GM12878 (cell line): Measurements from ENCODE around the gene CDH4. TPM values are rescaled to one million over a fixed set of nuclear protein-coding genes. Genes with fewer than 3 reads are reported as not detected.

Experiments used
- ATAC-seq: fragments of 200-7000 bp; cut with Tn5 transposase; 3 replicates; pipeline ENCODE4 v1.9.1; 2020; ENCODE audit warnings: mild to moderate bottlenecking, moderate library complexity
- BruUV-seq: library from RNA; stranded (reverse); fragments of 400-500 nt; replicated peaks from 2 replicates; lab custom pipeline; 2021; lab: Mats Ljungman, UMichigan
- CTCF ChIA-PET: fragments of 300-600 bp; sonication (Branson Sonifier 250); formaldehyde crosslinking; extraction: SDS; loops from one replicate; lab custom pipeline; 2021; ENCODE audit warnings: inconsistent platforms; lab: Yijun Ruan, JAX
- POLR2A ChIA-PET: fragments of 350-600 bp; formaldehyde crosslinking; extraction: SDS; loops from one replicate; lab custom pipeline; 2021; ENCODE audit warnings: inconsistent platforms; lab: Charles Lee
- RAD21 ChIA-PET: fragments of 300-600 bp; sonication (Branson Sonifier 250); formaldehyde crosslinking; loops from one replicate; lab custom pipeline; 2023; ENCODE audit warnings: antibody characterized with exemption; ENCODE audit not compliant: unreplicated experiment; lab: Charles Lee
- SMC1A ChIA-PET: fragments of 300-600 bp; sonication (Branson Sonifier 250); formaldehyde crosslinking; loops from one replicate; lab custom pipeline; 2023; ENCODE audit not compliant: unreplicated experiment, uncharacterized antibody; lab: Charles Lee
- DNase-seq: peaks from one replicate; pipeline ENCODE4 v3.0.0-alpha.2; 2011; ENCODE audit warnings: low read depth, low spot score
- FAIRE-seq: peaks from 3 replicates; lab custom pipeline; 2011; peaks lifted over from hg19 to GRCh38; lab: Jason Lieb, UNC
- H2AFZ ChIP-seq: 2 replicates; pipeline ENCODE4 v1.6.0; 2011; ENCODE audit warnings: low read depth, low read length, control low read depth; ENCODE audit not compliant: control insufficient read depth
- H3K27ac ChIP-seq: 2 replicates; pipeline ENCODE4 v1.5.1; 2011; ENCODE audit warnings: control low read depth; ENCODE audit not compliant: control insufficient read depth, insufficient read depth
- H3K27me3 ChIP-seq, 2 experiments: replicated peaks in 1 of 2; 2 replicates each; pipeline versions ENCODE4 v1.6.0 to v1.6.1; 2011; ENCODE audit warnings: low read length in 1 of 2; ENCODE audit not compliant: control insufficient read depth in 2 of 2, insufficient read depth in 2 of 2
- H3K36me3 ChIP-seq, 2 experiments: 2 replicates each; pipeline ENCODE4 v1.5.1; 2011; ENCODE audit warnings: low read length in 1 of 2; ENCODE audit not compliant: control insufficient read depth in 2 of 2, insufficient read depth in 2 of 2
- H3K4me1 ChIP-seq: 2 replicates; pipeline ENCODE4 v1.6.1; 2011; ENCODE audit warnings: mild to moderate bottlenecking, low read length, moderate library complexity, mixed read lengths; ENCODE audit not compliant: control insufficient read depth, insufficient read depth
- H3K4me2 ChIP-seq: 2 replicates; pipeline ENCODE4 v1.6.0; 2011; ENCODE audit warnings: control low read depth; ENCODE audit not compliant: control insufficient read depth, insufficient read depth
- H3K4me3 ChIP-seq: fragments of 200-600 bp; sonication (generic); 2 replicates; pipeline ENCODE4 v1.5.1; 2016
- H3K79me2 ChIP-seq: 2 replicates; pipeline ENCODE4 v1.6.0; 2011; ENCODE audit warnings: low read length; ENCODE audit not compliant: control insufficient read depth, insufficient read depth
- H3K9ac ChIP-seq: 2 replicates; pipeline ENCODE4 v1.8.0; 2011; ENCODE audit warnings: low read length, control low read depth, mixed read lengths; ENCODE audit not compliant: control insufficient read depth, insufficient read depth
- H3K9me3 ChIP-seq: replicated peaks from 3 replicates; pipeline ENCODE4 v1.5.1; 2011; ENCODE audit warnings: mild to moderate bottlenecking, low read length; ENCODE audit not compliant: control insufficient read depth, insufficient read depth
- H4K20me1 ChIP-seq: 2 replicates; pipeline ENCODE4 v1.6.0; 2011; ENCODE audit not compliant: control insufficient read depth, insufficient read depth
- BMI1 ChIP-seq: fragments of 450-650 bp; IDR thresholded peaks from 2 replicates; pipeline ENCODE4 v1.6.1; 2016; ENCODE audit warnings: mild to moderate bottlenecking, moderate library complexity, borderline replicate concordance
- CBX5 ChIP-seq: sonication (generic); IDR thresholded peaks from 2 replicates; pipeline ENCODE4 v1.6.1; 2016; ENCODE audit warnings: low read depth, moderate library complexity, mild to moderate bottlenecking, inconsistent platforms
- CTCF ChIP-seq, 3 experiments: IDR thresholded peaks in 2 of 3; conservative IDR thresholded peaks in 1 of 3; 2 replicates each; pipeline ENCODE4 v1.5.1; 2011; ENCODE audit warnings: low read depth in 3 of 3, low read length in 3 of 3, mild to moderate bottlenecking in 3 of 3, control low read depth in 2 of 3, moderate library complexity in 2 of 3, inconsistent platforms in 1 of 3, mixed read lengths in 1 of 3; ENCODE audit not compliant: control insufficient read depth in 2 of 3, insufficient read depth in 1 of 3; ENCODE audit errors: extremely low read depth in 1 of 3
- ESRRA ChIP-seq: IDR thresholded peaks from 2 replicates; pipeline ENCODE4 v1.6.1; 2012; ENCODE audit warnings: mild to moderate bottlenecking, low read length, improper control_type of control experiment
- HCFC1 ChIP-seq: fragments of 150-350 bp; IDR thresholded peaks from 2 replicates; pipeline ENCODE4 v1.6.1; 2014; ENCODE audit warnings: low read length
- NR2C1 ChIP-seq: fragments of 450-650 bp; IDR thresholded peaks from 2 replicates; pipeline ENCODE4 v1.6.1; 2017; ENCODE audit warnings: antibody characterized with exemption, mild to moderate bottlenecking, moderate library complexity
- PML ChIP-seq: IDR thresholded peaks from 2 replicates; pipeline ENCODE4 v1.6.1; 2012; ENCODE audit warnings: low read length, inconsistent platforms
- RB1 ChIP-seq: fragments of 450-650 bp; formaldehyde crosslinking; IDR thresholded peaks from 2 replicates; pipeline ENCODE4 v1.6.1; 2017; ENCODE audit warnings: mild to moderate bottlenecking, borderline replicate concordance
- RUNX3 ChIP-seq: IDR thresholded peaks from 2 replicates; pipeline ENCODE4 v1.6.1; 2012; ENCODE audit warnings: low read length, inconsistent platforms
- SP1 ChIP-seq: IDR thresholded peaks from one replicate; pipeline ENCODE4 v1.6.1; 2011; ENCODE audit warnings: low read depth, low read length
- WGBS: methylation state at CpG from one replicate; pipeline ENCODE4 v1.1.6; 2016; ENCODE audit warnings: low lambda C conversion rate; ENCODE audit not compliant: insufficient replicate concordance, insufficient coverage; ENCODE audit errors: missing lambda C conversion rate; 5-methylcytosine and 5-hydroxymethylcytosine counted together
- in situ Hi-C: fragments of 300-500 bp; cut with MboI; formaldehyde crosslinking; loops from 9 replicates; pipeline ENCODE4 v1.14.3; 2018; ENCODE audit warnings: mixed read lengths
- intact Hi-C: fragments of 100-400 bp; cut with micrococcal nuclease; formaldehyde crosslinking; loops from one replicate; pipeline ENCODE4 v1.14.2; 2022; ENCODE audit not compliant: unreplicated experiment
- polyA plus RNA-seq, 11 experiments: library from polyadenylated mRNA; depleted of rRNA in 4 of 11; unstranded in 6 of 11; stranded (reverse) in 5 of 11; fragments of >200 nt; fragmentation: Nextera tagmentation in 4 of 11; fragmentation: Illumina TruSeq in 1 of 11; extraction: Ambion mirVana in 4 of 11; extraction: Trizol in 1 of 11; gene quantifications; 1 replicate in 1 of 11; 2 replicates in 10 of 11; pipeline versions ENCODE4 v1.2.1 to v1.2.3, GENCODE V29; 2011 to 2016; ENCODE audit warnings: inconsistent platforms in 2 of 11, missing spikeins in 2 of 11, low read depth in 1 of 11
- total RNA-seq, 4 experiments: library from RNA; depleted of rRNA in 3 of 4; stranded (reverse); fragments of >200 nt in 3 of 4; fragmentation: Illumina TruSeq in 1 of 4; extraction: Trizol in 1 of 4; gene quantifications; 2 replicates each; pipeline versions ENCODE4 v1.2.1 to v1.2.3, GENCODE V29; 2013 to 2021
- TF ChIP-seq, protein P1 (sequence below): IDR thresholded peaks from 2 replicates; pipeline ENCODE4 v1.6.1; 2012; ENCODE audit warnings: mild to moderate bottlenecking, low read depth, low read length
- TF ChIP-seq, protein P2 (sequence below): IDR thresholded peaks from 2 replicates; pipeline ENCODE4 v1.6.1; 2011; ENCODE audit warnings: low read depth, mild to moderate bottlenecking, low read length, moderate library complexity, borderline replicate concordance; ENCODE audit errors: extremely low read depth
- TF ChIP-seq, protein P3 (sequence below): fragments of 450-650 bp; IDR thresholded peaks from 2 replicates; pipeline ENCODE4 v1.6.1; 2018; ENCODE audit warnings: mild to moderate bottlenecking, low read depth, moderate library complexity; ENCODE audit not compliant: partially characterized antibody

The CDH4 gene
- total and polyA plus RNA-seq, 10 of the 15 experiments (the other 5 are each of a cell fraction or from before 2014, with no cell fraction given), result not detected

GRCh38 chr20:61287583-61288275 lies 35.7 kb downstream of the CDH4 start (continued):
- TF ChIP-seq CTCF (IDR thresholded peaks at IDR 0.05 in 2 of 3, conservative IDR thresholded peaks at IDR 0.05 in 1 of 3; ENCODE audit: control insufficient read depth in 2 of 3, extremely low read depth in 1 of 3, insufficient read depth in 1 of 3, low read depth in 3 of 3, low read length in 3 of 3) (no peak), HCFC1 (no peak), RUNX3 (no peak), ESRRA (no peak), PML (no peak)
- TF ChIP-seq, protein P1, sequence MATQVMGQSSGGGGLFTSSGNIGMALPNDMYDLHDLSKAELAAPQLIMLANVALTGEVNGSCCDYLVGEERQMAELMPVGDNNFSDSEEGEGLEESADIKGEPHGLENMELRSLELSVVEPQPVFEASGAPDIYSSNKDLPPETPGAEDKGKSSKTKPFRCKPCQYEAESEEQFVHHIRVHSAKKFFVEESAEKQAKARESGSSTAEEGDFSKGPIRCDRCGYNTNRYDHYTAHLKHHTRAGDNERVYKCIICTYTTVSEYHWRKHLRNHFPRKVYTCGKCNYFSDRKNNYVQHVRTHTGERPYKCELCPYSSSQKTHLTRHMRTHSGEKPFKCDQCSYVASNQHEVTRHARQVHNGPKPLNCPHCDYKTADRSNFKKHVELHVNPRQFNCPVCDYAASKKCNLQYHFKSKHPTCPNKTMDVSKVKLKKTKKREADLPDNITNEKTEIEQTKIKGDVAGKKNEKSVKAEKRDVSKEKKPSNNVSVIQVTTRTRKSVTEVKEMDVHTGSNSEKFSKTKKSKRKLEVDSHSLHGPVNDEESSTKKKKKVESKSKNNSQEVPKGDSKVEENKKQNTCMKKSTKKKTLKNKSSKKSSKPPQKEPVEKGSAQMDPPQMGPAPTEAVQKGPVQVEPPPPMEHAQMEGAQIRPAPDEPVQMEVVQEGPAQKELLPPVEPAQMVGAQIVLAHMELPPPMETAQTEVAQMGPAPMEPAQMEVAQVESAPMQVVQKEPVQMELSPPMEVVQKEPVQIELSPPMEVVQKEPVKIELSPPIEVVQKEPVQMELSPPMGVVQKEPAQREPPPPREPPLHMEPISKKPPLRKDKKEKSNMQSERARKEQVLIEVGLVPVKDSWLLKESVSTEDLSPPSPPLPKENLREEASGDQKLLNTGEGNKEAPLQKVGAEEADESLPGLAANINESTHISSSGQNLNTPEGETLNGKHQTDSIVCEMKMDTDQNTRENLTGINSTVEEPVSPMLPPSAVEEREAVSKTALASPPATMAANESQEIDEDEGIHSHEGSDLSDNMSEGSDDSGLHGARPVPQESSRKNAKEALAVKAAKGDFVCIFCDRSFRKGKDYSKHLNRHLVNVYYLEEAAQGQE, result no peak

- SMC1A ChIA-PET, result no interaction called here
- H3K4me2 ChIP-seq, result no peak overlapping the region
- H2AFZ ChIP-seq, result no peak overlapping the region
- DNase-seq (no peak), FAIRE-seq (no peak), ATAC-seq (no peak)
- 56% methylated on average over 13 of the region's 17 CpGs for WGBS
- peaks cover under 1% of the 10 kb centered on the region; the same call in 2 of the 3 replicates for H3K9me3 ChIP-seq
- H4K20me1 ChIP-seq, result no peaks in the 10 kb centered on the region
- no peaks in the 10 kb centered on the region for H3K4me1 ChIP-seq
- H3K4me3 ChIP-seq, result no peak overlapping the region
- H3K27me3 ChIP-seq, result no peaks in the 10 kb centered on the region
- RAD21 ChIA-PET, result no interaction called here
- in situ Hi-C loops (no loop called here), intact Hi-C loops (no loop called here)
- H3K9ac ChIP-seq, result no peak overlapping the region
- H3K79me2 ChIP-seq, result no peaks in the 10 kb centered on the region
- CTCF ChIA-PET, result no interaction called here
- BruUV-seq, result no TSS peak
- POLR2A ChIA-PET, result no interaction called here
- H3K27ac ChIP-seq, result no peak overlapping the region
- H3K36me3 ChIP-seq, result no peaks in the 10 kb centered on the region
- TF ChIP-seq CBX5, result no peak
- TF ChIP-seq SP1, result no peak
- TF ChIP-seq, protein P2, sequence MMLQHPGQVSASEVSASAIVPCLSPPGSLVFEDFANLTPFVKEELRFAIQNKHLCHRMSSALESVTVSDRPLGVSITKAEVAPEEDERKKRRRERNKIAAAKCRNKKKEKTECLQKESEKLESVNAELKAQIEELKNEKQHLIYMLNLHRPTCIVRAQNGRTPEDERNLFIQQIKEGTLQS, result no peak
- TF ChIP-seq NR2C1, result no peak
- TF ChIP-seq BMI1, result no peak
- no peak for TF ChIP-seq RB1
- TF ChIP-seq, protein P3, sequence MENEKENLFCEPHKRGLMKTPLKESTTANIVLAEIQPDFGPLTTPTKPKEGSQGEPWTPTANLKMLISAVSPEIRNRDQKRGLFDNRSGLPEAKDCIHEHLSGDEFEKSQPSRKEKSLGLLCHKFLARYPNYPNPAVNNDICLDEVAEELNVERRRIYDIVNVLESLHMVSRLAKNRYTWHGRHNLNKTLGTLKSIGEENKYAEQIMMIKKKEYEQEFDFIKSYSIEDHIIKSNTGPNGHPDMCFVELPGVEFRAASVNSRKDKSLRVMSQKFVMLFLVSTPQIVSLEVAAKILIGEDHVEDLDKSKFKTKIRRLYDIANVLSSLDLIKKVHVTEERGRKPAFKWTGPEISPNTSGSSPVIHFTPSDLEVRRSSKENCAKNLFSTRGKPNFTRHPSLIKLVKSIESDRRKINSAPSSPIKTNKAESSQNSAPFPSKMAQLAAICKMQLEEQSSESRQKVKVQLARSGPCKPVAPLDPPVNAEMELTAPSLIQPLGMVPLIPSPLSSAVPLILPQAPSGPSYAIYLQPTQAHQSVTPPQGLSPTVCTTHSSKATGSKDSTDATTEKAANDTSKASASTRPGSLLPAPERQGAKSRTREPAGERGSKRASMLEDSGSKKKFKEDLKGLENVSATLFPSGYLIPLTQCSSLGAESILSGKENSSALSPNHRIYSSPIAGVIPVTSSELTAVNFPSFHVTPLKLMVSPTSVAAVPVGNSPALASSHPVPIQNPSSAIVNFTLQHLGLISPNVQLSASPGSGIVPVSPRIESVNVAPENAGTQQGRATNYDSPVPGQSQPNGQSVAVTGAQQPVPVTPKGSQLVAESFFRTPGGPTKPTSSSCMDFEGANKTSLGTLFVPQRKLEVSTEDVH, result no peak
These were observed 36.3 kb downstream of the CDH4 start for GRCh38 chr20:61288331-61288784.
